Measurements from ENCODE around the gene NISCH. TPM values are rescaled to one million over a fixed set of nuclear protein-coding genes. Genes with fewer than 3 reads are reported as not detected.

Gene NISCH
- total and polyA plus RNA-seq, 2 donors (not counting 1 experiment from before 2014, with no cell fraction given), result 130 to 169 TPM

DNA sequence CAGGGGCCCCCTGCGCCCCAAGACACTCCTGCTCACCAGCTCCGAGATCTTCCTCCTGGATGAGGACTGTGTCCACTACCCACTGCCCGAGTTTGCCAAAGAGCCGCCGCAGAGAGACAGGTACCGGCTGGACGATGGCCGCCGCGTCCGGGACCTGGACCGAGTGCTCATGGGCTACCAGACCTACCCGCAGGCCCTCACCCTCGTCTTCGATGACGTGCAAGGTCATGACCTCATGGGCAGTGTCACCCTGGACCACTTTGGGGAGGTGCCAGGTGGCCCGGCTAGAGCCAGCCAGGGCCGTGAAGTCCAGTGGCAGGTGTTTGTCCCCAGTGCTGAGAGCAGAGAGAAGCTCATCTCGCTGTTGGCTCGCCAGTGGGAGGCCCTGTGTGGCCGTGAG is 36.7 kb downstream of the NISCH start:
- Histone ChIP-seq H3K79me2 (ENCODE audit: control insufficient read depth, insufficient read depth, low read length) (no peaks in the 10 kb centered on the region), H3K4me1 (ENCODE audit: control insufficient read depth in 2 of 2, insufficient read depth in 2 of 2, low read length in 2 of 2) (no peaks in the 10 kb centered on the region), H3K9me3 (ENCODE audit: control extremely low read depth in 1 of 3, control insufficient read depth in 2 of 3, insufficient read depth in 1 of 3, low read length in 2 of 3) (no peaks in the 10 kb centered on the region), H3K36me3 (replicated peaks in 1 of 2; ENCODE audit: control extremely low read depth in 1 of 2, control insufficient read depth in 1 of 2, extremely low read depth in 1 of 2, insufficient read depth in 2 of 2, low read length in 1 of 2) (peaks cover 0 to 48% of the 10 kb centered on the region in 2 experiments), H3K27ac (ENCODE audit: low read length in 2 of 2) (no peak overlapping the region), H3K4me2 (replicated peaks; ENCODE audit: low read depth, low read length, poor library complexity, severe bottlenecking) (no peak overlapping the region), H4K20me1 (ENCODE audit: control insufficient read depth, insufficient read depth, low read length, poor library complexity, severe bottlenecking) (no peaks in the 10 kb centered on the region), H3K4me3 (ENCODE audit: control extremely low read depth in 1 of 5, extremely low read depth in 1 of 5, insufficient read depth in 1 of 5, low read depth in 2 of 5, low read length in 4 of 5) (no peak overlapping the region), H2AFZ (ENCODE audit: insufficient read depth, low read depth, low read length, poor library complexity, severe bottlenecking) (no peak overlapping the region), H3K27me3 (replicated peaks in 1 of 4; ENCODE audit: control extremely low read depth in 1 of 4, control insufficient read depth in 3 of 4, insufficient read depth in 4 of 4, low read length in 3 of 4) (no peaks in the 10 kb centered on the region), H3K9ac (ENCODE audit: low read length) (no peak overlapping the region)
- 98% methylated on average over 21 of the region's 21 CpGs for WGBS (ENCODE audit: insufficient coverage)
- intact Hi-C loops (cut with micrococcal nuclease), result no loop called here
- Mint-ChIP-seq H3K4me3 (no peak overlapping the region), H3K4me1 (no peaks in the 10 kb centered on the region), H3K9me3 (ENCODE audit: insufficient read depth) (no peaks in the 10 kb centered on the region), H3K27me3 (no peaks in the 10 kb centered on the region), H3K27ac (no peak overlapping the region)
- CTCF ChIA-PET, result no interaction called here
- POLR2A ChIA-PET, result no interaction called here
- TF ChIP-seq EZH2 (IDR thresholded peaks at IDR 0.05; ENCODE audit: borderline replicate concordance, insufficient read depth, low read depth, low read length, poor library complexity, severe bottlenecking) (no peak), CTCF (IDR thresholded peaks at IDR 0.05) (no peak)
- ATAC-seq (ENCODE audit: low read depth) (no peak), DNase-seq (no peak)

DNA sequence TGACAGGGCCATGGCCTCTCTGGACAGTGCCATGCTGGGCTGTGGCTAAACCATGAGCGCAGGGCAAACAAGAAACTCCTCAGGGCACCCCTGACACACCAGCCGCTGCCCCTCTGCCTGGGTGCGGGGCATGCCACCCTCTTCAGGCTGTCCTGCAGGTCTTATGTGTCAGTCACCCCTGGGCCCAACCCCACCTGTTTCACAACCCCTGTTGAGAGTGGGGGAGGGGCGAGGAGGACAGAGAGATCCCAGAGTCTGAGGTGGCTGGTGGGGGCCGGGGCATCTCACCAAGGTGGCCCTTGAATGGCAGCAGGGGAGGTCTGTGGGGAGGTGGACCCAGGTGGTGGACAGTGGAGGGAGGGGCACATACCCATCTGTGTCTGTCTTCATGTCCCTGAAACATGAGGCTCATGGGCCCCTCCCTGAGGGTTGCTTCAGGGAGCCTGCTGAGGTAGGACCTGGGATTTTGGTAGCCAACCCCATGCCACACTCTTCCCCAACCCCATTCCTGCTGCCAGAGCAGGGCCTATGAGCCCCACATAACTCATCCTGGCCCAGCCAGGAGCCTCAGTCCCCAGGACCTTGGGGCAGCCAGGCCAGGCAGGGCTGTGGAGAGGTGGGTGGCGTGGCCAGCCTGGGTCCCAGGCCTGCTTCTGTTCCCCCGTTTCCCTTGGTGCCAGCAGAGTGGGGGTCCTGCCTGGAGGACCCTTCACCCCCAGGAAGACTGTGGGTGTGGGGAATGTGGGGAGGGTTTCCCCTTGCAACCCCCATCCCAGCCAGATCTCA is 38.0 kb downstream of the NISCH start:
- Histone ChIP-seq H4K20me1 (ENCODE audit: control insufficient read depth, insufficient read depth, low read length, poor library complexity, severe bottlenecking) (no peaks in the 10 kb centered on the region), H3K4me1 (ENCODE audit: control insufficient read depth in 2 of 2, insufficient read depth in 2 of 2, low read length in 2 of 2) (peaks cover 3 to 6% of the 10 kb centered on the region in 2 donors), H3K36me3 (replicated peaks in 1 of 2; ENCODE audit: control extremely low read depth in 1 of 2, control insufficient read depth in 1 of 2, extremely low read depth in 1 of 2, insufficient read depth in 2 of 2, low read length in 1 of 2) (peaks cover 0 to 37% of the 10 kb centered on the region in 2 experiments), H3K9ac (ENCODE audit: low read length) (no peak overlapping the region), H3K9me3 (ENCODE audit: control extremely low read depth in 1 of 3, control insufficient read depth in 2 of 3, insufficient read depth in 1 of 3, low read length in 2 of 3) (no peaks in the 10 kb centered on the region), H2AFZ (ENCODE audit: insufficient read depth, low read depth, low read length, poor library complexity, severe bottlenecking) (no peak overlapping the region), H3K4me2 (replicated peaks; ENCODE audit: low read depth, low read length, poor library complexity, severe bottlenecking) (no peak overlapping the region), H3K27me3 (replicated peaks in 1 of 4; ENCODE audit: control extremely low read depth in 1 of 4, control insufficient read depth in 3 of 4, insufficient read depth in 4 of 4, low read length in 3 of 4) (no peaks in the 10 kb centered on the region), H3K4me3 (ENCODE audit: control extremely low read depth in 1 of 5, extremely low read depth in 1 of 5, insufficient read depth in 1 of 5, low read depth in 2 of 5, low read length in 4 of 5) (no peak overlapping the region), H3K27ac (ENCODE audit: low read length in 2 of 2) (no peak overlapping the region), H3K79me2 (ENCODE audit: control insufficient read depth, insufficient read depth, low read length) (no peaks in the 10 kb centered on the region)
- TF ChIP-seq CTCF (IDR thresholded peaks at IDR 0.05) (no peak), EZH2 (IDR thresholded peaks at IDR 0.05; ENCODE audit: borderline replicate concordance, insufficient read depth, low read depth, low read length, poor library complexity, severe bottlenecking) (no peak)
- ChIA-PET CTCF (interaction anchor here (1.0 kb wide), 1 partner anchor 14 kb away, joined by 3 read pairs; no protein-coding TSS in a partner anchor), POLR2A (no interaction called here)
- Mint-ChIP-seq H3K4me1 (peaks cover 5% of the 10 kb centered on the region), H3K27ac (no peak overlapping the region), H3K4me3 (no peak overlapping the region), H3K27me3 (no peaks in the 10 kb centered on the region), H3K9me3 (ENCODE audit: insufficient read depth) (no peaks in the 10 kb centered on the region)
- no peak for DNase-seq
- ATAC-seq (ENCODE audit: low read depth), result no peak
- 100% methylated on average over 5 of the region's 7 CpGs for WGBS (ENCODE audit: insufficient coverage)
- intact Hi-C loops (cut with micrococcal nuclease), result no loop called here
